Endometrium (tissue), 2 donors: ENCODE measurements around the gene MT4.

Source experiments
- FAIRE-seq: peaks from 2 replicates; lab custom pipeline; 2012; peaks lifted over from hg19 to GRCh38; lab: Jason Lieb, UNC
- donor health status: control.
- donor health status: control.

The MT4 gene

DNA sequence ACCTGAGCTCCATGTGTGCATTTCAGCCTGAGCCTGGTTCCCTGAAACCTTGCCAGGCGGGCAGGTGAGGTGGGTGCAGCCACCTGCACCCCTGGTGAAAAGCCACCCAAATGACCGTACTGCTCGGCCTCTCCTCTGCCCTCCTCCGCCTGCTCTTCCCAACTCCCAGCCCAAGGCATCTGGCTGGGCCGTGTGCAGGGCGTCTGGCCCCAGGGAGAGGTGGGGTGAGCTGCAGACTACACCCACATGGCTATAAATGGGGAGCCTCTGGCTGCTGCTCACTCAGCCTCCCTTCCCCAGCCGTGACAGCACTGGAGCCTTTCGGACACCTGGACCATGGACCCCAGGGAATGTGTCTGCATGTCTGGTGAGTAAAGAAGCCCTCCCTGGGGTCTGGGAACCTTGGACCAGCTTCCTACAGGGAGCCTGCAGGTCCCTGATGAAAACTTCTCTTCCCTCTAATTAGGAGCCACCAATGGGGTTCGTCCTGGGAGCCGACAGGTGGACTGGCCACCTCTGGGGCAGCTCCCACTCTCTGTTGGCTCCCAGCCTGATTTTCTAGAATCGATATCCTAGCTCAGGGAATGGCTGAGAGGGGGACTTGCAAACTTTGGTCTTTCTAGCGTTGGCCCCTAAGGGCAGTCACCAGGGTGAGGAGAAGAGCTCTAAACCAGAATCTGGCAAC is at the start of gene MT4:
Gene MT4 (plus strand): TSS at position 281 of the 685 bp plus-strand sequence. CDS start 56 bp downstream, at position 337.
- no peak for FAIRE-seq

DNA sequence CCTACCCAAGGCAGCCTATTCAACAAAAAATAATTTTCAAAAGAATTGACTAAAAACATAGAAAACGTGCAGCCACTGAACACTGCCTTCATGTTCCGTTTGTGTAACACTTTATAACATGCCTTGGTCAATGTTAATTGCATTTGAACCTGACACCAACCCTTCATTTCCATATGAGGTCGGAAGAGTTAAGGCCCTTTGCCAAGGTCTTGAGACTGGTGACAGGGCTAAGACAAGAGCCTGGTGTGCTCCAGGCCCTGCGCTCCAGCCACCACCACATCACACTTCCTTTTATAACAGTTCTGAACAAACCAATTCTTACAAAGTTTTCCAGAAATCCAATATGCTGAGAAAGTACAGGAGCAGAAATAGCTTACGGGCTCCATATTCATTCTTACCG is 49.2 kb upstream of the MT4 start:
- no peak for FAIRE-seq

DNA sequence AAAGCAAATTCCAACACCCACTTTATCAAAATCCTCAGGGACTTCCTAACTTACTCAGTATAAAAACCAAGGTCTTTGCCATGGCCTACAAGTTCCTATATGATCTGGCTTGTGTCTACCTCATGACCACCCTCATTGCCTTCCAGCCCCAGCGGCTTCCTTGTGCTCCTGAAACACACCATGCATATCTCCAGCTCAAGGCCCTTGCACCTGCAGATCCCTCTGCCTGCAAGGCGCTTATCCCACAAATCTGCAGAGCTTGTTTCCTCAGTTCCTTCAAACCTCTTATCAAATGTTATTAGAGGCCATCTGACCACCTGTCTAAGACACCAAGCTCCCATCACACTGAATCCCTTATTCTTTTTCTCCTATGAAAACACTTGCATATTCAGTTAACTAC is 47.7 kb upstream of the MT4 start:
- no peak for FAIRE-seq

DNA sequence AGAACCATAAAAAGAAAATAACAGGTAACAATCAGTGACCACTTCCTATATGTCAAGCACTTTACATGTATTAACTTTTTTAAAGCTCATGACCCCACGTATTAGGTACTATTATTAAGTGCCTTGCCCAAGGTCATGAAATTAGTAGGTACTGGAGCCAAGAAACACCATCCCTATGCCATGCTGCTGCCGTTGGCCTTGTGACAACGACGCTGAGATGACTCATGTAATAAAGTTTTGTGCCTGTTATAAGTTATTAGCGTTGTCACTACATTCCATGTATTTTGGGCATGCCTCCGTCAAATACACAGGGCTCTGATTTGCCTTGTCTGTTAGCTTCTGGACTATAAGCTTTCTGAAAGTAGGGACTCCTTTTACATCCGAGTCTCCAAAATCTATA is 46.4 kb upstream of the MT4 start:
- FAIRE-seq: no peak

DNA sequence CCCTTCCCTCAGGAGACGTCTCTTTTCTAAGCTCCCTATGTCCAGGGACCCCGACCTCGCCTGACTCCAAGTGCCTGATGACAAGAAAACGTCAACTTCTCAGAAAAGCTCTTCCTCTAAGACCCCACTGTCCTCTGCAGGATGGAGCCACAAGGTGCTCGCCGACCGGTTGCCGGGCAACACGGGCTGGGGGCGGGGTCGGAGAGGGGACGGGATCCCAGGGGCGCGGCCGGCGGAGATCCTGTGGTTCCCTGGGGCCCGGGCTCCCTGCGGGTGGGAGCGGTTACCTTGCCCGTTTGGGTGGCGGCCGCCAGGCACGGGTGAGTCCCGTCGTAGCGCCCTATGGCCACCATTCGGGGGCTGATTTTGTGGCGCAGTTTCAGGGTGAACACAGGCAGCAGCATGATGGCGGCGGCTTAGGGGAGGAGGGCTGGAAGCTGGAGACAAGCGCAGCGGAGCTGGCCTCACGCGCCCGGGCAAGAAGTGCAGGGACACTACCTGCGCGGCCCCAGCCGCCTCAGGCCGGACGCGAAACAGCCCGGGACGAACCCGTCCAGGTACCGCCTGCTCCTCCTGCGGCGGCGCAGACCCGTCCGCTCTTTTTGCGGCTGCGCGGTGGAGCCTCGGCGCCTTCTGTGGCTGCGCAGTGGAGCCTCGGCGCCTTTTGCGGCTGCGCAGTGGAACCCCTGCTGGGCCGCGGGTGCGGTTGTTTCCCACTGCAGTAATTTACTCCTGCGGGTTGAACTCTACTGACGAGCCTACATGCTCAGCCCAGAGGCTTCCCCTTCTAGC is 45.2 kb upstream of the MT4 start, which contains the start of gene BBS2:
Gene BBS2 (minus strand): TSS at position 566 of the 792 bp plus-strand sequence. CDS start 162 bp downstream, at position 404.
- FAIRE-seq: no peak

DNA sequence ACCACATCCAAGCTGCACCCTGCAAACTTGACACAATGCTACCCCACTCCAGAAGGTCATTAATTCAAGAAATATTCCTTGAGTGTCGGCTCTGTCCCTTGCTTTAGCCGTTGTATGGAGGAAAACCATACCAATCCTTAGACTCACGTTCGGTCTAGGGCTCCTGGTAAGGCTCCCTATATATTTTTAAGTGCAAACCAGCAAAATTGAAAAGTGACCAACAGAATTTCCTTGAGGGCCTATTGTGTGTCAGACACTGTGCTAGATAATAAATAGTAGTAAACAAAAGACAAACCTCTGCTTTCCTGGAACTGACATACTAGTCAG is 44.7 kb upstream of the MT4 start:
- FAIRE-seq: no peak

DNA sequence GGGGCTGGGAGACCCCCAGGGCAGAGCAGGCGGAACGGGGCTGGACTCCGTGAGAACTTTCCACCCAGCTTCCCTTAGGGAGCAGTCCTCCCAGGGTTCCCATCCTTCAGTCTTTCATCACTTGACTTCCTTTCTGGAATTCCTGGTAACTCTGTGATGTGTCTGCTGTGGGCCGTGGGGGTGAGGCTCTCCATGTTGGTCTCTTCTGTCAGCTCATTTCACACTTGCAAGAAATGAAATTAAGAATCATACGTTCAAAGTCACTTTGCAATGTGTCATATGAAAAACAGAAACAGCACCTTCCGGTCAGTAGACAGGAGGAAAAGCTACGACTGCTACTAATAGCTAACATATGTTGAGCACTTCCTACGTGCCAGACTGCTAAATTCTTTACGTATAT is 39.6 kb upstream of the MT4 start:
- no peak for FAIRE-seq

DNA sequence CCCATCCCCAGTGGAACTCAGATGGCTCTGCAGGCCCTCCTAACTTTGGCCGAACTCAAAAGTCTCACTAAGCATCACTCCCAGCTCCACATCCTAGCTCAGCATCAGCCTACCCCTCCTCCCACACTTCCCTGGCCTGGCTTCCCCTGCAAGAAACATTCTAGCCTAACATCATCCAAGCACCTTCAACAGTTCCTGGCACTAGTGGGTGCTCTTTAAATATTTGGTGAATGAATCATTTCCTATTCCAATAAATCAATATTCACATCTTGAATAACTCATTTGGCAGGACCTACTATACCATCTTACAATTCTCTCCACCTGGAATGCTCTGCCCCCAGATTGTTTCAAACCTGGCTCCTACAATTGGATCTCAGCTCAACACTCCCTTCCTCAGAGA is 34.0 kb upstream of the MT4 start:
- no peak for FAIRE-seq

DNA sequence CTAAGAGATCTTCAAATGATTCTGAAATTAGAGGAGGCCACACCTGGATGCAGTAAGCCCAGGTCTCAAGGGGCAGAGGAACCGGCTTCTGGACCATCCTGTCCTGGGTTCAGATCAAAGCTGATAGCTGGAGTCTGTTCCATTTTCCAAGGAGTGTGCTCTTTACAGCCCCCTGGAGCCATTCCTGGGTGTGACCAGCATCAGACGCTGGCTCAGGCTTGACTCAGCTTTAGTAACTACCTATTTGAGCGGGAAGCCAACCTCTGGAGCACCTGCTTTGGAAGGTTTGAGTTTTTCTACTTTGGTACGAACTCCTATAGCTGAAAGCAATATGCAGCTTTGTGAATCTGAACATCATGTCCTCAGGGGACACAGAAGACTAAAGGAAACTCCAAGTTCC is 32.2 kb upstream of the MT4 start:
- FAIRE-seq: no peak

DNA sequence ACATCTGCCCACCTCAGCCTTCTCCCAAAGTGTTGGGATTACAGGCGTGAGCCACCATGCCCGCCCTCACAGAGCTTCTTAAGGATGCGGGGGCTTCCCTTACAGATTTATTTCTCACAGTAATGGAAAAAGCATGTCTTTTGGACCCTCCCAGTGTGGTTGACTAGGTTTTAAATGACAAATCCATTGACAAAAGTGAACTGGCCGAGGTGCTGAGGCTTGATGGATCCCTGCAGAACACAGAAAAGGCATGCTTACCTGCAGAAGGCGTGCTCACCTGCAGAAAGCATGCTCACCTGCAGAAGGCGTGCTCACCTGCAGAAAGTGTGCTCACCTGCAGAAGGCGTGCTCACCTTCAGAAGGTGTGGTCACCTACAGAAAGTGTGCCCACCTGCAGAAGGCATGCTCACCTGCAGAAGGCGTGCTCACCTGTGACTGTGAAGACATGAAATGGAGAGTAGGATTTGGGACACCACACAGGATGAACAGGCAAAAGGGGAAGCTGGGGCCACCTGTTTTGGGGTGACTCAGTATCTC is 30.0 kb upstream of the MT4 start:
- no peak for FAIRE-seq

DNA sequence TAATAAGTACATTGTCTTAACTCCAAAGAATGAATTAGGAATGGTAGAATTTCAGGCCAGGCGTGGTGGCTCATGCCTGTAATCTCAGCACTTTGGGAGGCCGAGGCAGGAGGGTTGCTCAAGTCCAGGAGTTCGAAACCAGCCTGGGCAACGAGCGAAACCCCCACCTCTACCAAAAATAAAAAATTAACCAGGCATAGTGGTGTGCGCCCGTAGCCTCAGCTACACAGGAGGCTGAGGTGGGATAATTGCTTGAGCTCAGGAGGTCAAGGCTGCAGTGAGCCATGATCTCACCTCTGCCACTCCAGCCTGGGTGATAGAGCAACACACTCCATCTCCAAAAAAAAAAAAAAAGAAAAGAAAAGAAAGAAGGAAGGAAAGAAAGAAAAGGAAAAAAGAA is 26.5 kb upstream of the MT4 start:
- no peak for FAIRE-seq

DNA sequence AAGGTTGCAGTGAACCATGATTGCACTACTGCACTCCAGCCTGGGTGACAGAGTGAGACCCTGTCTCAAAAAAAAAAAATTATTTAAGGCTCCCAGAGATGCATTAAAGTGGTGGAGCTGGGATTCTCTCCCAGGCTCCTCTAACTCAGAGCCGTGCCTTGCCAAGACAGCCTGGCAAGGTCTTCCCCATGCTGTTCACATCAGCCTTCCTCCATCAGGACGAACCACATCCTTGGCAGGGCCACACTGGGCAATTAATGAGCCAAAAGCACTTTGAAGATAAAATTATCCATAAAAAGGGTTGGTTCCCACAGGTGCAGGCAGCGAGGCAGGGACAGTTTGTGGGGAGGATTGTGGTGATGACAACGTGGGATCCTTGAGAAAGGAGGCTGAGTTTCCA is 25.2 kb upstream of the MT4 start:
- no peak for FAIRE-seq

DNA sequence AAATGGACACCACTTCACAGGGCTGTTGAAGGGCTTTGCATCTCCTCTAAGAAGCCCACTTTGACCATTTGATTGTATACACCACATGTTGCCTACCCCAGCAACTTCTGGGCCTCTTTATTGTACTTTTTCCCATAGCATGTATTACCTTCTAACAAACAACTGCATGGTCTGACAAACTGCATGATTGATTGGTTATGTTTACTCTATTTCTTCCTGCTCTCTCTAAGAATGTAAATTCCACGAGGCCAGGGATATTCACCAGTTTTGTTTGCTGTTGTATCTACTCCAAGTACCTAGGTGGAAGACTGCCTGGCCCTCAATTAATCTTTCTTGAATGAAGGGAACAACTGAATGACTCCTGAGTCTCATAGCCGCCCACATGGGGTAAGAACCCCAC is 22.8 kb upstream of the MT4 start:
- FAIRE-seq: no peak

DNA sequence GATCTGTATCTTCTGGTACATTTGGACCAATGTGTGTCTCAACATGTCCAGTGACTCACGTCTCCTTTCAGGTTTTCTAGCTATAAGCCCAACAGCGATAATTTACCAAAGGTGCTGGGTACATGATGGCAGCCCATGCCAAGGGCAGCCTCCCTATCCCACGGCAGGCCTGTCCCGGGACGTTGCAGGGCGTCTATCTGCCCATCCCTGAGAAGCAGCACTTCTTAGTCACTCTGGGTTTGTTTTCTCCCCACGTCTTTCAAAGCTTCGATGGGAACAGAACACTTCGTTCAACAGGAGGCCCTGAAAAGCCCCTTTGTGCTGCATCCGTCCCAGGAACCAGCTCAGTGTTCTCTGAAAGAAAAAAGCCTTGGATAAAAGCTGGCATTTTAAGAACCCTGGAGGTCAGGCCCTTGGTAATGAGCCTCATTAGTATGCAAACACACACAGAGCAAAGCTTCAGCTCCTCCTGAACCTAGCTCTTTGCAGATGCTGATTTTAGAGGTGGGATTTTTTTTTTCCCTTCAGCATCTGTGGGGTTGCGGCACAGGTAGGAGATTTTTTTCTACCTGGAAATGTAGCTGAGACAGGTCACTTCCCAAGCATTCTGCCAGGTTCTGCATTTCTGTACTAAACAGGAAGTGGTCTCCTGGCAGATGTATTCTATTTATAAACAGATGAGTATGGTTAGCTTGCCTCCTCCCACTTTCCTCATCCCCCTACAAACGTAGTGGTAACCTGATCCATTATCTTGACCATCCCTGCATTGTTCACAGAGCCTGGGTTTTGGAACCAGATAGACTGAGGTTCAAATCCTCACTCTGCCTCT is 17.5 kb upstream of the MT4 start:
- no peak for FAIRE-seq

DNA sequence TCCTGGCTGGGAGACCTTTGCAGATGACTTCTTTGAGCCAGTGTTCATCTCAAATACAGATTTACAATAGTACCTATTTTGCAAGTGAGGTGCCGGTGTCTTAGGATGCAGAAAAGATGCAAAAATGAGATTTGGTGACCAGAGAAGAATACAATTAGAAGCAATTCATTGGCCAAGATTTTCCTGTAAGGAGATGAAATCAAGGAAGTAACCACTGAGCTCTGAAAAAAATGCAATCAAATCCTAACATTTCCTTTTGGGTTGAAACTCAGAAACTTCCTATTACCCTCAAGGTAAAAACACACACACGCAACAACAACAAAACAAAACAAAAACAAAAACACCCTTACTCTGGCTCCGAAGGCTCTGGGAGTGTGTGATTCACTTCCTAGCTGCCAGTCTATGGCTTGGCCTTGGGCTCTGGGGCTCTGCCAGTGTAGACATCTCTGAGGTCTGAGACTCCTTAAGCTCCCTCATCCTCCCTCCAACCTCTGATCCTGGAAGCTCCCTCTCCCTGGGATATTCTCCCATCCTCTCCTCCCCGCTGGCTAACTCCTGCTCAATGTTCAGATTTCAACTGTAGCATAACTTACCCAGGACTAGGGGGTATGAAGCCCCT is 16.8 kb upstream of the MT4 start:
- FAIRE-seq: no peak

DNA sequence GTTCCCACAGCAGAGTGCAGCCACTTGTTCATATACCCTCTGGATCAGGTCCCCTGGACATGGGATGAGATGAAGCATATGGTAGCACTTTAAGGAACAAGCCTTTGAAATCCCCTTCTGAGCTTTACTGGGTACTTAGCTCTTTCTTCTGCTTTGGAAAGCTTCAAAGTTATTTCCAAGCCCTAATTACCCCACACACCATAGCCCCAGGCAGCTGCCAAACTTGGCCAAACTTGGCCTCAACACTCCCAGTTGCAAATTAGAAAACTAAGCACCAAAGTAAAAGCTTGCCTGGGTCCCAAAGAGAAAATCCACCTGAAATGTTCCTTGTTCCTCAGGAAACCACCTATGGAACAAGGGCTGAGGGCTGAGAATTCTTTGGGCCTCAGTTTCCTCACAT is 15.7 kb upstream of the MT4 start:
- FAIRE-seq: no peak

DNA sequence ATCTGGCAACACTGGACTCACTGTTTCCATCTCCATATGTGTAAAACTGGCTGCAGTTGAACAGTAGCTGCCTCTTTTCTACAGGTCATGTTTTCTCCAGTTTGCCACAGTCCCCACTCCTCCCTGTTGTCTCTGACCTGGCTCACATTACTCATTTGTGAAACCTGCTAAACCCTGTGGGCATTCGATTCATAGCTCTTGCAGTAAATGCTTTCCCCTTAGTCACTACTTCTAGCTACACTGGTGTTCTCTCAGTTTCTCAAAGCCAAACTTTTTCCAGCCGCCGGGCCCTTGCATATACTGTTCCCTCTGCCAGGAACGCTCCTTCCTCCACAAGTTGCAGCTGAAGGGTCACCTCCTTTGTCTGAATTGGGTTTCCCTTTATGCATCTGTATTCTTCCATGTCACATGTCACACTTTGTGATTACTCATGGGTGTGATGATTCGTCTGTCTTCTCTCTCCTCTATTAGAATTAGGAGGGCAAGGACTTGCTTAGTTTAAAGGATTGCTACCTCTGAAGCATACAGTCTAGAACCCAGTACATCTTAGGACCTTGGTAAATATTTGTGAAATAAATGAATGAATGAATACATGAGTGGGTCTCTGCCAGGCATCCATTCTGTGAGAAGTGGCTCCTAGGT is 15.0 kb upstream of the MT4 start:
- FAIRE-seq: no peak

DNA sequence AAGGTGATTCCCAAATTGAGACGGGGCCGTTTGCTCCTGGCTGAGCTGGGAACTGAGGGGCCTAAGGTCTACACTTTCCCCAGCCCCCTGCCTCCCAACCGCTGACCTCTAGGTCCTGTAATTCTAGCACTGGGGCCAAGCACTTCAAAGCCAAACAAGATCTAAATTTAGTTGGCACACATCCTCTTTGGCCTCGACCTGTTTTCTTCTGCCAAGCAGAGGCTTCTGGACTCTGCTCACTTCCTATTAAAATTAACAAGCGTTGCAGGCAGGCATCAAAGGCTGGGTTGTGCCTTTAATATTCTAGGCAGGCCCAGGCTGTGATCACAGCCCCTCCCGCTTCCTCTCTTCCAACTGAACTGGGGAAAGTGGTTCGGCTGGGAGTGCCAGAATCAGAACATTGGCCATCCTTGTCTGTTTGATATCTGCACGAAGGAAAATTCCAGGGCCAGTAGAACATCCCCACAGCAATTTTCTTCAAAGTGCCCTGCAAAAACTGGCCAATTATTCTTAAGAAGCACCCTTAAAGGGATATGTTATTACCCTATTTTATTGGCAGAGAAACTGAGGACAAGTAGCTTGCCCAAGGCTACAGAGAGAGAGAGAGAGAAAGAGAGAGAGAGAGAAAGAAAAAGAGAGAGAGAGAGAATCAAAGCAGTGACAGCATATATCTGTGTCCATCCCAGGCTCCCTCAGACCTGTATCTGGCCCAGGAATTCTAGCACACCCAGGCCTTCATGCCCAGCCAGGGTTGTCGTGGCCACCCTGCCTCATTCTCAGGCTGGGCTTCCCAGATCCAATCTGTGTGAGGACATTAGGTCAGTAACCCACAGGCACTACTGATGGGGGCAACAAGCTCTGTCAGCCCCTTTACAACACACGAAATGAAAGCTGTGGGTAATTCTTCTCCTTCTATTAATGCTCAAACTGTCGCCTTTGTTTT is 12.8 kb upstream of the MT4 start:
- FAIRE-seq: no peak

DNA sequence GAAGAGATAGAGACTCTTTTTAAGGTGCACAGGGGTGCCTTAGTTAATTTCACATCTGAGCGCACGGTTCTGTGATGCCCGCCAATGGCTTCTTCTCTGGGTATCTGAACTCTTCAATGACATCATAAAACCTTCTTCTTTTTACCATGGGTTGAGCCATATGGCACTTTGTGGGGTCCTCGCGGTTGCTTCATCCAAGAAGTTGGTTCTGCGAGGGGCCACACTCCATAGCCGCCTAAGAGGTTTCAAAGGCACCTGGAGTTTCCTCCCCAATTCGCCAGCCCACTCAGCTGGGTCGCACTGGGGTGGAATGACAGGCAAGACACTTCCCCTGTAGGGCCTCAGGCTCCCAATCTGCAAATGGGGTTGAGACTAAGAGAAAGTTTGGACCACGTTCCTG is 10.4 kb upstream of the MT4 start:
- no peak for FAIRE-seq

DNA sequence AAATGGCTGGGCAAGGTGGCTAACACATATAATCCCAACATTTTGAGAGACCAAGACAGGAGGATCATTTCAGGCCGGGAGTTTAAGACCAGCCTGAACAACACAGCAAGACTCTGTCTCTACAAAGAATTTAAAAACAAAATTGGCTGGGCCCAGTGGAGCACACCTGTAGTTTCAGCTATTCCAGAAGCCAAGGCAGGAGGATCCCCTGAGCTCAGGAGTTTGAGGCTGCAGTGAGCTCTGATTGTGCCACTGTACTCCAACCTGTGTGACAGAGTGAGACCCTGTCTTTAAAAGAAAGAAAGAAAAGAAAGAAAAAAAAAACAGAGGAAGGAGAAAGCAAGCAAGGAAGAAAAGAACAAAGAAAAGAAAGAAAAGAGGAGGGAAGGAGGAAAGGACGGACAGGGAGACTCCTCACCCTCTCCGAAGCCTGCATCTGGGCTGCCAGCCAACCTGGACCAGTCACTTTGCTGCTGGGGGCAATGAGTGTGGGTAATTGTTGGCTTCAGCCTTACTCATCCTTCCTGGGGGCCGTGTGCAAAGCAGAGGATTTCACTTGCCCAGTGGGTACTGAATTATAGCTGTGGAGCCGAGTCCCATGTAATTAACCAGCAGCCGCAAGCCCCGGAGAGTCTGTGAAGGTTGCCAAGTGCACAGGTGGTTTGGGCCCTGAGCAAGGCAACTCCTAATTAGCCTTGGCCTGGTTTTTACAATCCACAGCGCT is 6.7 kb upstream of the MT4 start:
- FAIRE-seq: no peak
